Activated T-cell treated with anti-CD3 and anti-CD28 coated beads, Interleukin-2, amount 50 U/mL, for 1 hour (primary cell): Measurements from ENCODE around the gene TRIM44.
"Not testable (repeated sequence)": the region's sequence is repeated elsewhere in the genome, so short reads cannot be mapped to it uniquely, and the experiment has no call there.

ENCODE experiments used
- DNase-seq: peaks from one replicate; pipeline ENCODE4 v3.0.0-alpha.2; 2020

The TRIM44 gene

DNA sequence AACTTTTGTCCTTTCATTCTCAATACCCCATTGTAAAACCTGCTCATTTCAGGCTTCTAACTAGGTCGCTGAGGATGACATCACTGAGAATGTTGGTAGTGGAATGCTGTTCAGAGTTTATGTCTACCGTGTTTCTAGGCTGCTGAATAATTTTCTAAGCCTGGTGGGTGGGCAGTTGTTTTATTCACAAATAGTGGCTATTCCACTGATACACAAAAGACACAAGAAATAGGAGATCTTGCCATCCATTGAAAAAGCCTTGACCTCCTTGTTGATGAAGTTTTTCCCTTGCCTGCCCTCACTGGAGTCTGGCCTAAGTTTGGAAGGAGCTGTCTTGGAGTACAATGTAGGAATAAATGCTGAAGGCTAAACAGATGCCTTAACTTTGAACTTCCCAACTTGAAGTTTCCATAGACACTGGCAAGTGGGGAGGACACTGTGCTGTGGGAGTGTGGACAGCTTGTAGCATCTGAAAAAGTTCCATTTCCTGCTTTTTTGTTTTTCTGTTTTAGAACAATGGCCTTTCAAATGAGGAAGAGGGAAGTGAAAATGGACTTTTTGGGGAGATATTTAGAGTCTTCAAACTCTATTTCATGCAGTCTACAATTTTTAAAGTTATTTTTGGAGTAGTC is 59.2 kb downstream of the TRIM44 start:
- DNase-seq, result no peak

DNA sequence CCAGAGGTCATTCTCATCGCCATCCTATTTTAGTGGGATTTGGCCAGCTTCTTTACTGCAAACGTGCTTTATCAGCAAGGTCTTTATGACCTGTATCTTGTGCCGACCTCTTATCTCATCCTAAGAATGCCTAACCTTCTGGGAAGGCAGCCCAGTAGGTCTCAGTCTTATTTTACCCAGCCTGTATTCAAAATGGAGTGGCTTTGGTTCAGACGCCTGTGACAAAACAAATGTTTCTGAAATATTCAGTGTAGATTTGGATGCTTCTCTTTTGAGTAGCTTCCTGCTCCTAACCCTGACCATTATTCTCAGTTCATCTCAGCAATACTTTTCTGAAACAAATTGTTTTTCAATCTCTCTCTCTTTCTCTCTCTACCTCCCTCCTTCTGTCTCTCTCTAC is 60.1 kb downstream of the TRIM44 start:
- no peak for DNase-seq

DNA sequence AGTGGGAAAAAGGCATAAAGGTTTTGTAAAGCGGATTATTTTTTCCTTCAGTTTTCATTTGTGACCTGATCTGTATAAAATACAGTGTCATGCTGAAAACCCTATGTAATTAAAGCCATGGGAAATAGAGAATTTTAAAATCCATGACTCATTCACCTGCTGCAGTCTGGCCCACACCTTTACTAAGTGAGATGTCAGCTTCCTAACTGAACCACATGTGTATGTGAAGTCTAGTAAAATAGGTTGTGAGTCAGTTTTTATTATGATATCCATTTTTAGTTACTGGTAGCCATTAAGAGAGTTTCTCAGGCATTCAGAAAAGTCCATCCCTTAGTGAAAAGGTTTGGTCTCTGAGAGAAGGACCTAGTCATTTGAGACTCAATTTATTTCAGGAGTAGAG is 60.9 kb downstream of the TRIM44 start:
- DNase-seq, result no peak

- DNase-seq, result no peak
These were observed 61.3 kb downstream of the TRIM44 start for GRCh38 chr11:35723913-35724312.

DNA sequence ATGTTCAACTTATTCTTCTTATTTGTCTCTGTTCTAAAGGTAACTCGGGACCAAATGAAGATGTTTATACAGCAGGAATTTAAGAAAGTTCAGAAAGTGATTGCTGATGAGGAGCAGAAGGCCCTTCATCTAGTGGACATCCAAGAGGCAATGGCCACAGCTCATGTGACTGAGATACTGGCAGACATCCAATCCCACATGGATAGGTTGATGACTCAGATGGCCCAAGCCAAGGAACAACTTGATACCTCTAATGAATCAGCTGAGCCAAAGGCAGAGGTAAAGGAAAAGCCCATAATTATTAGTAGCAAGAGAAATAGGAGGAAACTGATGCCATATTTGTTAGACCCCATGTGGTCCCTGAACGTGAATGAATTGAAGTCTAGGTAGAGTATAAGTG is 63.3 kb downstream of the TRIM44 start:
- DNase-seq, result no peak

GRCh38 chr11:35727140-35727539 is 64.6 kb downstream of the TRIM44 start:
- DNase-seq, result no peak

DNA sequence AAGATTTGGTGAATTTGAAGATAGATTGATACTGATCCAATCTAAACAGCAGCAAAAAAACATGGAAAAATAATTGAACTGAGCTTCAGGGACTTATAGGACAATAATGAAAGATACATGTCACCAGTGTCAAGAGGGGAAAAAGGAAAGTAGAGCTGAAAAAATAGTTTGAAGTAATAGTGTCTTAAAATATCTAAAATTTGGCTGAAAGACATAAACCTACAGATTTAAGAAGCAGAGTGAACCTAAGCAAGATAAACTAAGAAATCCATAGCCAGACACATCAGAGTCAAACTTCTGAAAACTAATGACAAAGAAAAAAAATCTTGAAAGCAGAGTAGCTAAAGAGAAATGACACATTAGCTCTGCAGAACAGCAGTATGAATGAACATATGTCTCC is 67.7 kb downstream of the TRIM44 start:
- DNase-seq, result no peak

DNA sequence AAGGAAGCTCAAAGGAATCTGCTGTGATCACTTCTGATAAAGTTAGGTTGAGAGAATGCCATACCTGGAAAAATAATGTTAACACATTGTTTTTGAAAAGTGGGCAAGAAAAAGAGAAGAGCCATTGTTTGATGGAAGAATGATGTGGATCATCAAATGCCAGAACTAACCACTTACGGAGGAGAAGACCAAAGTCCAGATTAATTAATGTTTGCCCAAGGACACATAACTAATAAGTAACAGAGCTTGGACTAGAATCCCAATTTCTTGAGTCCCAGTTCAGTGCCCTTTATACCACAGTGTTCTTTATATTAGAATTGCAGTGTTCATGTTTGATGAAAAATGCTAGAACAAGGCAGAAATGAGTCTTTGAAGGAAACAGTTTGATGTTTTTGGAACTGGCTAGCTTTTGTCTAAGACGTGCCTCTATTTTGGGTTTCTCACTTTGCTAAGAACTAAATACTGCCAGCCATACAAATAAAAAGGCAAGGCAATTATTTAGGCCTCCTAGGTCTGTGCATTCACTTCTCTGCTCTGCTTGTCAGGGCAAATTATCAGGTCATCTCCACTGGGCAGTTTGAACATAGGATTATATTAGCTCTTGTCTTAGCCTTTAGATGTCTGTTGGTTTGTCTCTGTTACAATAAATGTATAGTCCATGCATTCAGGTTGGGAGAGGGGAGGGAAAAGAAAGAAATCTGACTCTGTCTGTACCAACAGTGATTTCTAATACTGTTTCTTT is 72.3 kb downstream of the TRIM44 start:
- DNase-seq, result no peak

DNA sequence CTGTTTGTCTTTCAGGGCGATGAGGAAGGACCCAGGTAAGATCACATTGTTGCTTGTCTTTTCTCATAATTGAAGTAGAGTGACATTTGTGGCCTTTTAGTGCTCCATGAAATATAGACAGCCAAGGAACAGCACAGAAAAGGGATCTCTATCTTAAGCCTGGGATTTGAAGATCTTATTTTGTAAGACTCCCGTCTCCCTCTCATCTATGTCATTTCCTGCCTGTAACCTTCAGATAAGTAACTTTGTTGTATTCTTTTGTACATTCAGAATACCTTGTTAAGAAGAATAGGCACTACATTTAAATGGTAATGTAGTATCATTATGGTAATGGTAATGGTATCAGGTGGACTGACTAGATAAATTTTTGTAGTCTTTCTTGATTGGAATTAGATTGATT is 72.8 kb downstream of the TRIM44 start:
- no peak for DNase-seq

DNA sequence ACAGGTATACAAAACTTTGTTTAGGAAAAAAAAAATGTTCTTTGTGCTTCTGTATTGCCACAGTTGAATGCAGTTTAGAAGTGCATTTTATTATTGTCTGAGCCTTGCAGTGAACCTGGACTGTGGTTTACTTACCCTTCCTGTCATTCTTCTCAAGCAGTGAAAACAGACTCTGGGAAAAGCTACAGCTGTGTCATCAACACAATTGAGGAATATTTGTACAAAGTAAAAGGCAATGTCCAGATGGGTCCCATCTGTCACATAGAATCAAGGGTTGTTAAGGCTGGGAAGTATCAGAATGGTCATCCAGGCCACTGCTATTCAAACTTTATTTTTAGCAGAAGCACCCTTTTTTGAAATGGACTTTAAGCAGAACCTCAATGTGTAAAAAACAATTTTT is 73.3 kb downstream of the TRIM44 start:
- DNase-seq, result no peak

- no peak for DNase-seq
These were observed 74.4 kb downstream of the TRIM44 start for GRCh38 chr11:35736952-35737351.

GRCh38 chr11:35740061-35740799 is 77.7 kb downstream of the TRIM44 start:
- no peak for DNase-seq

DNA sequence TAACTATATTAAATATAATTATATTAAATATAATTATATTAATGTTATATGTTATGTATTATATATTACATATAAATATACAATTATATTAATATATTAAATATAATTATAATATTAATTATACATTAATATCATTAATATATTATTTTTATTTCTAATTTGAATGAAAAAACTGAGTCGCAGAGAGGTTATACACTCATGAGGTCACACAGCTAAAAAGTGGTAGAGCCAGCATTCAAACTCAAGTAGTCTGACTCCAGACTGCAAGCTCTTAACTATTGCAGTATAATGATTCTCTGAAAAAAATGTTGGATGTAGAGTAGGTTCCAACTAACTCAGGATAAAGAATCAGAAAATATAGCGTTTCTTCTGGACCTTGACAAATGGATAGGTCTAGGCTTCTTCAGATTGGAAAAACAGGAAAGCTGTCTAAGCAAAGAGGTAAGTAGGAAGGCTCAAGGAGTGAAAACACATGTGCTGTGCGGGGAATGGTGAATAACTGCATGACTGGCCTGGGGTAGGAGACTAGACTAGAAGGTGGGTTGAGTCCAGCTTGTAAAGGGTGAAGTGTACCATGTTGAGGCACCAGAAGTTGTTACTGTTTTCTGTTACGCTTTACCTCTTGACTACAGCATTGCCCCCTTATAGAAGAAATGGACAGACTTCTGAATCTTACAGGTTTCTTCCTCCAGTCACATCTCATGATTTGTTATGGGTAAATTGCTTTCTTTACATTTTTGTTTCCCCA is 80.3 kb downstream of the TRIM44 start:
- DNase-seq, result no peak

DNA sequence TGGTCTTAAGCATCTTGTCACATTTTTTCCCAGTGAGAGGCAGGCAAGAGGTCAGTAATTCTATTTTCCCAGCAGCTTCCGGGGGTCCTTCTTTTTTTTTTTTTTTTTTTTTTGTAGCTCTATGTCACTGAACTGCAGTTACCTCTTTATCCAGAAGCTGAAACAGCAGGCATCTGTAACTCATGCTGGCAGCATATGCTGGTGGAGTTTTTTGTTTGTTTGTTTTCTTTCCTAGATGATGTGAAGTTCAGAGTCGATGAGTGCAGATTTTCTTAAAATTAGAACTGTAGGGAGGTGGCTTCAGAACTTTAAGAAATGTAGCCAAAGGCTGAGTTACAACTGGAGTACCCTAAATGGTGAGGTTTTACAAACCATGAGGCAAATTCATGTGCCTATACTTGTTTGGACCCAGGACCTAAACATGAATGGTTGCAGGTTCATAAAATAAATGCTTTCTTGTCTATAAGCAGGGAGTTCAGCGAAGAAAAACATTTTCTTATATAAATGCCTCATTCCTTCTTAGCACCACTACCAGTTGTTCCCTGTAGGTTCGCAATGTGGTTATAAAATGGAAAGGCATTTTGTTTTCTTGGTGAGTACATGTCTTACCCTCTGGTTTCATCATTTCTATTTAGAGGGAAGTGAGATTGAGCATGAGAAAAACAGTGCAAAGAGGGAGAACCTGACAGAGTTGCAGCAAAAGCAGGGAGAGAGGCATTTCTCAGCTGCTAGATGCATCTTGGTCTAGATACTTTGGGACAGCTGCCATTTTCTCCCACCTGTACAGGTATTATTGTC is 84.0 kb downstream of the TRIM44 start:
- DNase-seq, result no peak

- DNase-seq, result no peak
These were observed 85.1 kb downstream of the TRIM44 start for GRCh38 chr11:35747668-35748067.

GRCh38 chr11:35748644-35749043 is 86.1 kb downstream of the TRIM44 start:
- DNase-seq, result no peak

DNA sequence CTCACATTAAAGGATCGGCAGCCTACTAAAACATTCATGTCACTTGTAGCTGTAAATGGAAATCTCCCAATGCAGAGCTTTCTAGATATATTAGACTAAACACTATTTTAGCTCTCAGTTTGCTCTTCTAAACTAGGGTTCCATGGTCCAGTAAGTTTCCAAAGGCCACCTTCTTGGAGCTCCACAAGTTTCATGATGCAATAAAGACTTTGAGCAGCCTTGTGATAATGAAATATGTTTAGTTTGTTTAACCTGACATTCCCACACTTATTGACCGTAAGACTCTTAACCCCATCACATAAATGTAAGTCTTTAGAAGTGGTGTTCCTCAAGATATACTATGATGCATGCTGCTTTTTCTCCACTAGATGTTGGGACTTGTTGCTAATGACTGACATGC is 87.7 kb downstream of the TRIM44 start:
- DNase-seq, result no peak

GRCh38 chr11:35750981-35751663 is 88.5 kb downstream of the TRIM44 start:
- DNase-seq, result no peak

- no peak for DNase-seq
These were observed 89.1 kb downstream of the TRIM44 start for GRCh38 chr11:35751664-35752061.

DNA sequence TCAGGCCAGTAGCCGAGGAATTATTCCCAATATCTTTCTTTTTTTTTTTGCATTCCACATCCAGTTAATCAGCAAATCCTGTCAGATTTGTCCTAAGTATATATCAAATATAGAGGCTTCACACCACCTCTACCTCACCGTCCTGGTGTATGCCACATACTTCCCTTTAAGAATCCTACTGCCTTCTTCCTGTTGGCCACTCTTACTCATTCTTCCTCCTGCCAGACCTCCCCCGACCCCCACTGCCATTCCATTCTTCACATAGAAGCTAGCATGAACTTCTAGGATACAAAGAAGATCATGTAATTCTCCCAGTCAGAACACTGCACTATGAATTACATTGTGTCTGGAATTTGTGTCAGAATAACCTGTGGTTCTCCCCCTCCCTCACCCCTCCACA is 89.5 kb downstream of the TRIM44 start:
- DNase-seq, result no peak

GRCh38 chr11:35753573-35753972 is 91.0 kb downstream of the TRIM44 start:
- DNase-seq, result not testable (repeated sequence)

DNA sequence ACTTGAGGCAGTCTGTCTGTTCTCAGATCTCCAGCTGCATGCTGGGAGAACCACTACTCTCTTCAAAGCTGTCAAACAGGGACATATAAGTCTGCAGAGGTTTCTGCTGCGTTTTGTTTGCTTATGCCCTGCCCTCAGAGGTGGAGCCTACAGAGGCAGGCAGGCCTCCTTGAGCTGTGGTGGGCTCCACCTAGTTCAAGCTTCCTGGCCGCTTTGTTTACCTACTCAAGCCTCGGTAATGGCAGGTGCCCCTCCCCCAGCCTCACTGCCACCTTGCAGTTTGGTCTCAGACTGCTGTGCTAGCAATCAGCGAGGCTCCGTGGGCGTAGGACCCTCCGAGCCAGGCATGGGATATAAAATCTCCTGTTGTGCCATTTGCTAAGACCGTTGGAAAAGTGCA is 97.4 kb downstream of the TRIM44 start:
- DNase-seq, result not testable (repeated sequence)
